GM12878 (cell line): ENCODE measurements around the gene OPCML.

ENCODE experiments used
- SIX5 ChIP-seq: IDR thresholded peaks from 2 replicates; pipeline ENCODE4 v1.6.1; 2011; ENCODE audit warnings: mild to moderate bottlenecking, low read depth, low read length, moderate library complexity; ENCODE audit not compliant: severe bottlenecking
- TF ChIP-seq, protein P1 (sequence below), 3 experiments: IDR thresholded peaks in 2 of 3; conservative IDR thresholded peaks in 1 of 3; 2 replicates each; pipeline ENCODE4 v1.5.1; 2011; ENCODE audit warnings: low read depth in 3 of 3, low read length in 3 of 3, mild to moderate bottlenecking in 3 of 3, control low read depth in 2 of 3, moderate library complexity in 2 of 3, inconsistent platforms in 1 of 3, mixed read lengths in 1 of 3; ENCODE audit not compliant: control insufficient read depth in 2 of 3, insufficient read depth in 1 of 3; ENCODE audit errors: extremely low read depth in 1 of 3

DNA sequence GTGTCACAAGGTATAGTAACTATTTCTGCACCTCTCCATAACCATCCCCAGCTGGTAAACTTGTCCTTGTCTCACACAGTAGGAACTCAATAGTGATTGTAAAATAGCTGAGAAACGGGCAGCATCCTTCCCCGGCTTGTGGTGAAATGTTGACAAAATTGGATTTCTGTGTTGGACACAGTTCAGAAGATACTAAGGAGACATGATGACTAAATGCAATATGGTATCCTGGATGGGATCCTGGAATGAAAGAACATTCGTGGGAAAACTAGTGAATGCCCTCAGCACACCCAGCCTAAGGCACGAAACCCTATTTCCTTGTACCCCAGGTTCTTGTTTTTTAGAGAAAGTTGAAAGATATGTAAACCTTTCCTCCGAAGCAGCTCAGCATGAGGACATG lies 18.8 kb upstream of the OPCML start:
- TF ChIP-seq, protein P1, sequence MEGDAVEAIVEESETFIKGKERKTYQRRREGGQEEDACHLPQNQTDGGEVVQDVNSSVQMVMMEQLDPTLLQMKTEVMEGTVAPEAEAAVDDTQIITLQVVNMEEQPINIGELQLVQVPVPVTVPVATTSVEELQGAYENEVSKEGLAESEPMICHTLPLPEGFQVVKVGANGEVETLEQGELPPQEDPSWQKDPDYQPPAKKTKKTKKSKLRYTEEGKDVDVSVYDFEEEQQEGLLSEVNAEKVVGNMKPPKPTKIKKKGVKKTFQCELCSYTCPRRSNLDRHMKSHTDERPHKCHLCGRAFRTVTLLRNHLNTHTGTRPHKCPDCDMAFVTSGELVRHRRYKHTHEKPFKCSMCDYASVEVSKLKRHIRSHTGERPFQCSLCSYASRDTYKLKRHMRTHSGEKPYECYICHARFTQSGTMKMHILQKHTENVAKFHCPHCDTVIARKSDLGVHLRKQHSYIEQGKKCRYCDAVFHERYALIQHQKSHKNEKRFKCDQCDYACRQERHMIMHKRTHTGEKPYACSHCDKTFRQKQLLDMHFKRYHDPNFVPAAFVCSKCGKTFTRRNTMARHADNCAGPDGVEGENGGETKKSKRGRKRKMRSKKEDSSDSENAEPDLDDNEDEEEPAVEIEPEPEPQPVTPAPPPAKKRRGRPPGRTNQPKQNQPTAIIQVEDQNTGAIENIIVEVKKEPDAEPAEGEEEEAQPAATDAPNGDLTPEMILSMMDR (IDR thresholded peaks at IDR 0.05 in 2 of 3, conservative IDR thresholded peaks at IDR 0.05 in 1 of 3; ENCODE audit: control insufficient read depth in 2 of 3, extremely low read depth in 1 of 3, insufficient read depth in 1 of 3, low read depth in 3 of 3, low read length in 3 of 3), result no peak
- no peak for TF ChIP-seq SIX5
